ENCODE results near the gene TMEM17. TPM values are rescaled to one million over a fixed set of nuclear protein-coding genes. Genes with fewer than 3 reads are reported as not detected.
"Not testable (repeated sequence)": the region's sequence is repeated elsewhere in the genome, so short reads cannot be mapped to it uniquely, and the experiment has no call there.

The TMEM17 gene
- polyA plus RNA-seq, 1 of the 3 experiments (the other 2 are of a cell fraction) = 5.5 TPM

DNA sequence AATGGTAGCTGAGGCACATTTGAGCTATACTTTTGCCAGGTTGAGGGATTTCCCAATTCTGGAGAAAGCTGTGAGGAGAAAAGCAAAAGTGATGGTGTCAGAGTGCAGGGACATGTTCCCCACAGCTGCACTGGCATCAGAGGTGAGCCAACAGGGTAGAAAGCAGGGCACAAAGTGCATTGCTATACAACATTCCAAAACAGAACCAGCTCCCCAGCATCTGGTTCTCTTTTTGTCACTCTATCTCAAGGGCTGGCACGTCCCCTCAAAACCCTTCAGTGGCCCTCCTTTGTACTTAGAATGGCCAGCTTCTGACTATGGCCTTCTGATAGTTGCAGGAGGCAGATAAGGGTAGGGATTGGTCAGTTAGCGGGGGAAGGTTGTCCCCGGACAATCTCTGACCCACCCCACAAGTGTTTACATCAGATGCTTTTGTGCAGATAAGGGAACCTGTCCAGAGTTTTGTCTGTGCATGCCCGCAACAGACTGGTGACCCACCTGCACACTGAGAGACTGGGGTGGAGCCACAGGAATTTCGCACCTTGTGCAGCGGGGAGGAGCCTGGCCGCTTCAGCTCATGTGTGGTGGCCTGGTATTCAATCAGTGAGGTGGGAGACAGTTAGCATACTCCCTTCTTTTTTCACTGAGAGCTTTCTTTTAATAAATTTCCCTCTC is 31.0 kb upstream of the TMEM17 start:
- Histone ChIP-seq H3K9ac (no peak overlapping the region), H3K4me2 (no peak overlapping the region), H3K27me3 (ENCODE audit: insufficient read depth) (no peaks in the 10 kb centered on the region), H3K36me3 (replicated peaks in 1 of 2; ENCODE audit: control insufficient read depth in 1 of 2, insufficient read depth in 2 of 2, low read length in 1 of 2) (no peaks in the 10 kb centered on the region), H3F3A (replicated peaks; ENCODE audit: insufficient read depth) (no peaks in the 10 kb centered on the region), H4K20me1 (ENCODE audit: insufficient read depth) (no peaks in the 10 kb centered on the region), H3K27ac (ENCODE audit: low read depth in 2 of 2, low read length in 1 of 2) (no peak overlapping the region), H3K9me3 (no peaks in the 10 kb centered on the region), H3K79me2 (ENCODE audit: insufficient read depth) (no peaks in the 10 kb centered on the region), H3K4me3 (ENCODE audit: low read depth in 2 of 2, low read length in 1 of 2) (no peak overlapping the region), H2AFZ (ENCODE audit: low read depth) (no peak overlapping the region), H3K4me1 (ENCODE audit: control insufficient read depth in 1 of 2, insufficient read depth in 2 of 2, low read depth in 1 of 2, low read length in 1 of 2) (no peaks in the 10 kb centered on the region; a peak in 1 of 4 replicates), H3K9me2 (no peaks in the 10 kb centered on the region)
- TF ChIP-seq JUND (IDR thresholded peaks at IDR 0.05) = no peak
- TF ChIP-seq EP300 (IDR thresholded peaks at IDR 0.05; ENCODE audit: borderline replicate concordance in 1 of 2, low read depth in 1 of 2, low read length in 1 of 2) = no peak
- no peak for TF ChIP-seq MEF2A (IDR thresholded peaks at IDR 0.05; ENCODE audit: borderline replicate concordance, low read depth)
- no peak for TF ChIP-seq YY1 (IDR thresholded peaks at IDR 0.05; ENCODE audit: low read depth)
- TF ChIP-seq MXI1 (IDR thresholded peaks at IDR 0.05; ENCODE audit: low read depth, low read length) = no peak
- TF ChIP-seq GABPA (IDR thresholded peaks at IDR 0.05; ENCODE audit: low read depth) = no peak
- no peak for TF ChIP-seq SIN3A (IDR thresholded peaks at IDR 0.05; ENCODE audit: borderline replicate concordance, low read depth, low read length)
- no peak for TF ChIP-seq SMC3 (IDR thresholded peaks at IDR 0.05; ENCODE audit: low read depth, low read length)
- ChIA-PET POLR2A (no interaction called here), CTCF (interaction anchor here (1.1 to 1.4 kb wide), 2 partner anchors 10 to 80 kb away, joined by 3 to 4 read pairs; no protein-coding TSS in a partner anchor)
- WGBS (ENCODE audit: low lambda C conversion rate) = 85% methylated on average over 7 of the region's 7 CpGs
- no peak for DNase-seq

- 62% methylated on average over 3 of the region's 3 CpGs for WGBS (ENCODE audit: low lambda C conversion rate)
- H3K4me3 ChIP-seq (ENCODE audit: low read depth in 2 of 2, low read length in 1 of 2); H3K4me2 ChIP-seq; H3K27me3 ChIP-seq (ENCODE audit: insufficient read depth); H3K36me3 ChIP-seq (replicated peaks in 1 of 2; ENCODE audit: control insufficient read depth in 1 of 2, insufficient read depth in 2 of 2, low read length in 1 of 2); H4K20me1 ChIP-seq (ENCODE audit: insufficient read depth); H3K4me1 ChIP-seq (ENCODE audit: control insufficient read depth in 1 of 2, insufficient read depth in 2 of 2, low read depth in 1 of 2, low read length in 1 of 2); H3F3A ChIP-seq (replicated peaks; ENCODE audit: insufficient read depth); H2AFZ ChIP-seq (ENCODE audit: low read depth); CTCF ChIA-PET; DNase-seq; H3K9ac ChIP-seq; POLR2A ChIA-PET; H3K27ac ChIP-seq (ENCODE audit: low read depth in 2 of 2, low read length in 1 of 2); H3K9me3 ChIP-seq; H3K79me2 ChIP-seq (ENCODE audit: insufficient read depth); H3K9me2 ChIP-seq: not testable (repeated sequence)
These were observed 29.5 kb upstream of the TMEM17 start for GRCh38 chr2:62535521-62535920.

DNA sequence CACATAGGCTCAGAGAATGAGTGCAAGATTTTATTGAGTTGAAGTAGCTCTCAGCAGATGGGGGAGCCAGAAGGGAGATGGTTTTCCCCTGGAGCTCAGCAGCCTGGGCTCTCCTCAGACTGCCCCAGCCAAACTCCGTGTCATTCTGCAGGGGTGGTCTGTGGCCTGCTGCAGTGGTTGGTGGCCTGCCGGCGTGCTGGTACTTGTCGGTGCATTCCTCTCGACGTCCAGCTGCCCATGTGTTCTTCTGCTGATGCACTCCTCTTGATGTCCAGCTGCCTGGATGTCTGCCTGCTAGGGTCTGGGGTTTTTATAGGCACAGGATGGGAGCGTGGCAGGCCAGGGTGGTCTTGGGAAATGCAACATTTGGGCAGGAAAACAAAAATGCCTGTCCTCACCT is 25.6 kb upstream of the TMEM17 start:
- Histone ChIP-seq H3K4me1 (ENCODE audit: control insufficient read depth in 1 of 2, insufficient read depth in 2 of 2, low read depth in 1 of 2, low read length in 1 of 2) (peaks cover 0 to 10% of the 10 kb centered on the region in 2 experiments; a peak in 1 of 4 replicates), H3K9ac (no peak overlapping the region), H3F3A (replicated peaks; ENCODE audit: insufficient read depth) (peaks cover 8% of the 10 kb centered on the region), H3K79me2 (ENCODE audit: insufficient read depth) (no peaks in the 10 kb centered on the region), H3K4me3 (ENCODE audit: low read depth in 2 of 2, low read length in 1 of 2) (no peak overlapping the region), H3K9me2 (no peaks in the 10 kb centered on the region), H2AFZ (ENCODE audit: low read depth) (no peak overlapping the region), H3K27me3 (ENCODE audit: insufficient read depth) (no peaks in the 10 kb centered on the region), H3K9me3 (no peaks in the 10 kb centered on the region), H3K36me3 (replicated peaks in 1 of 2; ENCODE audit: control insufficient read depth in 1 of 2, insufficient read depth in 2 of 2, low read length in 1 of 2) (no peaks in the 10 kb centered on the region), H3K27ac (ENCODE audit: low read depth in 2 of 2, low read length in 1 of 2) (no peak overlapping the region), H3K4me2 (no peak overlapping the region), H4K20me1 (ENCODE audit: insufficient read depth) (no peaks in the 10 kb centered on the region)
- no peak for DNase-seq
- no peak for TF ChIP-seq TCF12 (IDR thresholded peaks at IDR 0.05)
- WGBS (ENCODE audit: low lambda C conversion rate) = 94% methylated on average over 6 of the region's 7 CpGs
- CTCF ChIA-PET = no interaction called here
- POLR2A ChIA-PET = no interaction called here

Data from SK-N-SH (cell line).